ENCODE measurements around the gene CAPN12.

Gene CAPN12

GRCh38 chr19:38717855-38718254 lies 26.4 kb downstream of the CAPN12 start:
- H3K79me2 ChIP-seq (ENCODE audit: insufficient read depth, low read length) = no peaks in the 10 kb centered on the region
- no peak overlapping the region for H3K4me2 ChIP-seq (ENCODE audit: low read depth, low read length, poor library complexity, severe bottlenecking)
- peaks cover 88% of the 10 kb centered on the region; the same call in 1 of the 2 replicates for H3K36me3 ChIP-seq (ENCODE audit: insufficient read depth, low read length)
- no peaks in the 10 kb centered on the region for H4K20me1 ChIP-seq (ENCODE audit: insufficient read depth, low read length, poor library complexity, severe bottlenecking)
- H3F3A ChIP-seq (ENCODE audit: low read depth) = no peaks in the 10 kb centered on the region
- no peak overlapping the region for H2AFZ ChIP-seq (ENCODE audit: low read length)
- H3K9me3 ChIP-seq (ENCODE audit: insufficient read depth, low read depth, low read length) = no peaks in the 10 kb centered on the region
- H3K27me3 ChIP-seq (ENCODE audit: insufficient read depth, low read length, poor library complexity, severe bottlenecking) = no peaks in the 10 kb centered on the region
- H3K4me1 ChIP-seq (ENCODE audit: insufficient read depth, low read length, poor library complexity, severe bottlenecking) = no peaks in the 10 kb centered on the region
- H3K4me3 ChIP-seq (ENCODE audit: low read length, poor library complexity, severe bottlenecking) = no peak overlapping the region
- no peak for TF ChIP-seq EZH2phosphoT487 (IDR thresholded peaks at IDR 0.05; ENCODE audit: borderline replicate concordance)
- TF ChIP-seq, protein P1, sequence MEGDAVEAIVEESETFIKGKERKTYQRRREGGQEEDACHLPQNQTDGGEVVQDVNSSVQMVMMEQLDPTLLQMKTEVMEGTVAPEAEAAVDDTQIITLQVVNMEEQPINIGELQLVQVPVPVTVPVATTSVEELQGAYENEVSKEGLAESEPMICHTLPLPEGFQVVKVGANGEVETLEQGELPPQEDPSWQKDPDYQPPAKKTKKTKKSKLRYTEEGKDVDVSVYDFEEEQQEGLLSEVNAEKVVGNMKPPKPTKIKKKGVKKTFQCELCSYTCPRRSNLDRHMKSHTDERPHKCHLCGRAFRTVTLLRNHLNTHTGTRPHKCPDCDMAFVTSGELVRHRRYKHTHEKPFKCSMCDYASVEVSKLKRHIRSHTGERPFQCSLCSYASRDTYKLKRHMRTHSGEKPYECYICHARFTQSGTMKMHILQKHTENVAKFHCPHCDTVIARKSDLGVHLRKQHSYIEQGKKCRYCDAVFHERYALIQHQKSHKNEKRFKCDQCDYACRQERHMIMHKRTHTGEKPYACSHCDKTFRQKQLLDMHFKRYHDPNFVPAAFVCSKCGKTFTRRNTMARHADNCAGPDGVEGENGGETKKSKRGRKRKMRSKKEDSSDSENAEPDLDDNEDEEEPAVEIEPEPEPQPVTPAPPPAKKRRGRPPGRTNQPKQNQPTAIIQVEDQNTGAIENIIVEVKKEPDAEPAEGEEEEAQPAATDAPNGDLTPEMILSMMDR (conservative IDR thresholded peaks at IDR 0.05; ENCODE audit: low read length) = no peak
- no peaks in the 10 kb centered on the region for H3K9me2 ChIP-seq (replicated peaks; ENCODE audit: low read depth, low read length)
- no peak overlapping the region for H3K9ac ChIP-seq (ENCODE audit: low read depth, low read length, poor library complexity, severe bottlenecking)

- no peak overlapping the region for H3K4me2 ChIP-seq (ENCODE audit: low read depth, low read length, poor library complexity, severe bottlenecking)
- H3K36me3 ChIP-seq (ENCODE audit: insufficient read depth, low read length) = peaks cover 88% of the 10 kb centered on the region; the same call in 1 of the 2 replicates
- H2AFZ ChIP-seq (ENCODE audit: low read length) = no peak overlapping the region
- no peaks in the 10 kb centered on the region for H3K9me3 ChIP-seq (ENCODE audit: insufficient read depth, low read depth, low read length)
- TF ChIP-seq EZH2phosphoT487 (IDR thresholded peaks at IDR 0.05; ENCODE audit: borderline replicate concordance) = no peak
- TF ChIP-seq, protein P1 (conservative IDR thresholded peaks at IDR 0.05; ENCODE audit: low read length) = no peak
- no peaks in the 10 kb centered on the region for H3K4me1 ChIP-seq (ENCODE audit: insufficient read depth, low read length, poor library complexity, severe bottlenecking)
- no peaks in the 10 kb centered on the region for H3K79me2 ChIP-seq (ENCODE audit: insufficient read depth, low read length)
- no peak overlapping the region for H3K9ac ChIP-seq (ENCODE audit: low read depth, low read length, poor library complexity, severe bottlenecking)
- H3F3A ChIP-seq (ENCODE audit: low read depth) = no peaks in the 10 kb centered on the region
- no peaks in the 10 kb centered on the region for H3K9me2 ChIP-seq (replicated peaks; ENCODE audit: low read depth, low read length)
- no peak overlapping the region for H3K4me3 ChIP-seq (ENCODE audit: low read length, poor library complexity, severe bottlenecking)
- no peaks in the 10 kb centered on the region for H3K27me3 ChIP-seq (ENCODE audit: insufficient read depth, low read length, poor library complexity, severe bottlenecking)
- no peaks in the 10 kb centered on the region for H4K20me1 ChIP-seq (ENCODE audit: insufficient read depth, low read length, poor library complexity, severe bottlenecking)
Measured at GRCh38 chr19:38717051-38717450, 27.2 kb downstream of the CAPN12 start.

- H3K9me2 ChIP-seq (replicated peaks; ENCODE audit: low read depth, low read length) = no peaks in the 10 kb centered on the region
- H3K27me3 ChIP-seq (ENCODE audit: insufficient read depth, low read length, poor library complexity, severe bottlenecking) = no peaks in the 10 kb centered on the region
- H3K36me3 ChIP-seq (ENCODE audit: insufficient read depth, low read length) = peaks cover 88% of the 10 kb centered on the region; the same call in 1 of the 2 replicates
- no peaks in the 10 kb centered on the region for H3K4me1 ChIP-seq (ENCODE audit: insufficient read depth, low read length, poor library complexity, severe bottlenecking)
- no peak overlapping the region for H2AFZ ChIP-seq (ENCODE audit: low read length)
- no peaks in the 10 kb centered on the region for H4K20me1 ChIP-seq (ENCODE audit: insufficient read depth, low read length, poor library complexity, severe bottlenecking)
- H3K79me2 ChIP-seq (ENCODE audit: insufficient read depth, low read length) = no peaks in the 10 kb centered on the region
- no peak overlapping the region for H3K4me2 ChIP-seq (ENCODE audit: low read depth, low read length, poor library complexity, severe bottlenecking)
- H3K4me3 ChIP-seq (ENCODE audit: low read length, poor library complexity, severe bottlenecking) = no peak overlapping the region
- H3K9ac ChIP-seq (ENCODE audit: low read depth, low read length, poor library complexity, severe bottlenecking) = no peak overlapping the region
- TF ChIP-seq, protein P1 (conservative IDR thresholded peaks at IDR 0.05; ENCODE audit: low read length) = no peak
- no peak for TF ChIP-seq EZH2phosphoT487 (IDR thresholded peaks at IDR 0.05; ENCODE audit: borderline replicate concordance)
- H3K9me3 ChIP-seq (ENCODE audit: insufficient read depth, low read depth, low read length) = no peaks in the 10 kb centered on the region
- no peaks in the 10 kb centered on the region for H3F3A ChIP-seq (ENCODE audit: low read depth)
Measured at GRCh38 chr19:38715555-38715954, 28.7 kb downstream of the CAPN12 start.
